Measurements from ENCODE around the gene STK10.

- TF ChIP-seq CTCF (IDR thresholded peaks at IDR 0.05; ENCODE audit: control extremely low read depth in 1 of 3, insufficient read depth in 1 of 3, low read depth in 1 of 3, low read length in 3 of 3) (no peak), CEBPB (IDR thresholded peaks at IDR 0.05; ENCODE audit: low read depth, low read length) (no peak), SUZ12 (IDR thresholded peaks at IDR 0.05; ENCODE audit: low read length) (no peak), ASH2L (IDR thresholded peaks at IDR 0.05; ENCODE audit: low read length) (no peak)
These were observed 109.2 kb downstream of the STK10 start for GRCh38 chr5:172078726-172079345.

Data from H1 (cell line).